ENCODE measurements around the gene ASIC4. TPM values are rescaled to one million over a fixed set of nuclear protein-coding genes. Genes with fewer than 3 reads are reported as not detected.

ASIC4 gene
- total RNA-seq, 1 donor from 2014 or later = 1.6 TPM

- no peaks in the 10 kb centered on the region for H3K9me3 Mint-ChIP-seq (ENCODE audit: unreplicated experiment)
- H3K36me3 Mint-ChIP-seq (ENCODE audit: low read depth, unreplicated experiment) = peaks cover 6% of the 10 kb centered on the region
- peaks cover 16% of the 10 kb centered on the region for H3K27me3 Mint-ChIP-seq (ENCODE audit: unreplicated experiment)
- H3K4me1 Mint-ChIP-seq (ENCODE audit: unreplicated experiment) = peaks cover 20% of the 10 kb centered on the region
- no peak overlapping the region for H3K4me3 Mint-ChIP-seq (ENCODE audit: unreplicated experiment)
- no peak overlapping the region for H3K27ac Mint-ChIP-seq (ENCODE audit: unreplicated experiment)
- TF ChIP-seq CTCF (IDR thresholded peaks at IDR 0.05; ENCODE audit: unreplicated experiment) = no peak
- no peak for DNase-seq (ENCODE audit: low spot score)
Measured at GRCh38 chr2:219488844-219489194, 25.5 kb upstream of the ASIC4 start.

- no peak for TF ChIP-seq CTCF (IDR thresholded peaks at IDR 0.05; ENCODE audit: unreplicated experiment)
- Mint-ChIP-seq H3K27ac (ENCODE audit: unreplicated experiment) (no peak overlapping the region), H3K27me3 (ENCODE audit: unreplicated experiment) (peaks cover 13% of the 10 kb centered on the region), H3K36me3 (ENCODE audit: low read depth, unreplicated experiment) (peaks cover 6% of the 10 kb centered on the region), H3K4me1 (ENCODE audit: unreplicated experiment) (peaks cover 20% of the 10 kb centered on the region), H3K9me3 (ENCODE audit: unreplicated experiment) (no peaks in the 10 kb centered on the region), H3K4me3 (ENCODE audit: unreplicated experiment) (no peak overlapping the region)
- DNase-seq (ENCODE audit: low spot score) = no peak
Measured at GRCh38 chr2:219489315-219489714, 25.0 kb upstream of the ASIC4 start.

GRCh38 chr2:219490186-219490585 lies 24.1 kb upstream of the ASIC4 start:
- Mint-ChIP-seq H3K36me3 (ENCODE audit: low read depth, unreplicated experiment) (peaks cover 6% of the 10 kb centered on the region), H3K4me1 (ENCODE audit: unreplicated experiment) (peaks cover 20% of the 10 kb centered on the region), H3K4me3 (ENCODE audit: unreplicated experiment) (no peak overlapping the region), H3K27me3 (ENCODE audit: unreplicated experiment) (peaks cover 17% of the 10 kb centered on the region), H3K9me3 (ENCODE audit: unreplicated experiment) (no peaks in the 10 kb centered on the region), H3K27ac (ENCODE audit: unreplicated experiment) (no peak overlapping the region)
- no peak for TF ChIP-seq CTCF (IDR thresholded peaks at IDR 0.05; ENCODE audit: unreplicated experiment)
- no peak for DNase-seq (ENCODE audit: low spot score)

GRCh38 chr2:219490600-219491130 lies 23.6 kb upstream of the ASIC4 start:
- H3K4me1 Mint-ChIP-seq (ENCODE audit: unreplicated experiment) = peaks cover 20% of the 10 kb centered on the region

More at GRCh38 chr2:219490600-219491130, 23.6 kb upstream of the ASIC4 start:
- no peak for DNase-seq (ENCODE audit: low spot score)
- TF ChIP-seq CTCF (IDR thresholded peaks at IDR 0.05; ENCODE audit: unreplicated experiment) = no peak
- Mint-ChIP-seq H3K4me3 (ENCODE audit: unreplicated experiment) (no peak overlapping the region), H3K27me3 (ENCODE audit: unreplicated experiment) (peaks cover 14% of the 10 kb centered on the region), H3K27ac (ENCODE audit: unreplicated experiment) (no peak overlapping the region), H3K36me3 (ENCODE audit: low read depth, unreplicated experiment) (peaks cover 6% of the 10 kb centered on the region), H3K9me3 (ENCODE audit: unreplicated experiment) (no peaks in the 10 kb centered on the region)
